GM12875 (cell line): ENCODE data around the gene LIPA.
A peak's percentile ranks its signal among the peaks of the same experiment; 100 is the strongest.

Experiments used
- H3K4me3 ChIP-seq: one replicate; pipeline ENCODE4 v1.5.1; 2011; ENCODE audit warnings: low read depth, low read length, control low read depth
- CTCF ChIP-seq: IDR thresholded peaks from 2 replicates; pipeline ENCODE4 v1.5.1; 2011; ENCODE audit warnings: low read depth, mild to moderate bottlenecking, control low read depth, inconsistent platforms, low read length, moderate library complexity, borderline replicate concordance; ENCODE audit not compliant: insufficient read depth

Gene LIPA

GRCh38 chr10:89167915-89168314, 83.7 kb downstream of the LIPA start:
- no peak for TF ChIP-seq CTCF
- H3K4me3 ChIP-seq, result no peak overlapping the region

- no peak for TF ChIP-seq CTCF
- no peak overlapping the region for H3K4me3 ChIP-seq
These were observed 85.7 kb downstream of the LIPA start for GRCh38 chr10:89165923-89166322.

- TF ChIP-seq CTCF, result no peak
- no peak overlapping the region for H3K4me3 ChIP-seq
These were observed 86.7 kb downstream of the LIPA start for GRCh38 chr10:89164920-89165319.

GRCh38 chr10:89164080-89164479, 87.5 kb downstream of the LIPA start:
- peak overlapping the region; percentile 5 for H3K4me3 ChIP-seq
- no peak for TF ChIP-seq CTCF
